ENCODE measurements around the gene STK10.

STK10 gene

DNA sequence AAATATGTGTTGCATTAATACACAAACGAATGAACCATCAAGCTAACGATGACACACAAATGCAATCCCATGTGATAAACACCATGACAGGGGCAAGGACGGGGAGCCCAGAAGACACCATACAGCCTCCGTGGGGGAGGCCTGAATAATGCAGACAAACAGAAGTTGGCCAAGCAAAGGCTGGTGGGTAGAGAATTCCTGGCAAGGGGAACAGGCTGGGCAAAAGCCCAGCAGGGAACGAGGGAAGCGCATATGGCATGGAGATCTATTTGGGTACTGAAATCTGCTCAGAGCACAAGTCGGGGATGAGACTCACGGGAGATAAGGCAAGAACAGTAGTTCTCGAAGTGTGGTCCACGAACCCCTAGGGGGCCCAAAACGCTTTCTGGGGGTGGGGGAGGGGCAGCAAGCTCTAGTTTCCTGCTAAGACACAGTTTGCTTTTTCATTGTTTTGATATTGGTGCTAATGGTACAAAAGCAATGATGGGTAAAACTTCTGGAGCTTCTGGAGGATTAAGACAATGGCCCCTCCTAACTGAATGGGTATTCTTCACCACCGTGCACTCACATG is 138.7 kb downstream of the STK10 start:
- no peak for DNase-seq (ENCODE audit: low read depth in 1 of 2, low spot score in 1 of 2)
- TF ChIP-seq SPI1 (IDR thresholded peaks at IDR 0.05; ENCODE audit: borderline replicate concordance, low read depth): no peak
- Histone ChIP-seq H3K27ac (replicated peaks) (no peak overlapping the region), H3K27me3 (ENCODE audit: insufficient read depth, poor library complexity, severe bottlenecking) (no peaks in the 10 kb centered on the region), H3K4me3 (replicated peaks; ENCODE audit: insufficient read depth, low read length) (no peak overlapping the region)

DNA sequence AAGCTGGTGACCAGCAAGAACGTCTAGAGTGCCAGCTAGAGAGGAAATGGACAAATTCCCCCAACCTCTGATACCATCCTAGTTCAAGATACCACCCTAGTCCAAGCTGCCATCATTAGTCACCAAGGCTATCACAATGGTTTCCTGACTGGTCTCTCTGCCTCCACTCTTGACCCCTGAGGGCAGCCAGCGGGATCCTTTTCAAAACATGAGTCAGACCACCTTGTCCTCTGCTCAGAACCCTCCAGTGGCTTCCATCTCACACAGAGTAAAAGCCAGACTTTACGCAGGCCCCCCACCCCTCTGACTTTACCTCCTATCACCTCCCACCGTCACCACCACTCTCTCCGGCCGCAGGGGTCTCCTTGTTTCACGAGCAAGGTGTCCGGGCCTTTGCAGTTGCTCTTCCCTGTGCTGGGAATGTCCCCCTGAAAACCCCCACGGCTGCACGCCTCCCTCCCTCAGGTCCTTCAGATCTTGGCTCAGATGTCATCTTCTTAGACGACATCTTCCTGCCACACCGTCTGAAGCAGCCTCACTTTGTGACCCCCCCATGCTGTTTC is 139.4 kb downstream of the STK10 start:
- TF ChIP-seq GABPA (IDR thresholded peaks at IDR 0.05; ENCODE audit: low read depth) (no peak), POLR2AphosphoS5 (IDR thresholded peaks at IDR 0.05; ENCODE audit: low read depth) (no peak), SPI1 (IDR thresholded peaks at IDR 0.05; ENCODE audit: borderline replicate concordance, low read depth) (no peak)
- TF ChIP-seq, protein P1, sequence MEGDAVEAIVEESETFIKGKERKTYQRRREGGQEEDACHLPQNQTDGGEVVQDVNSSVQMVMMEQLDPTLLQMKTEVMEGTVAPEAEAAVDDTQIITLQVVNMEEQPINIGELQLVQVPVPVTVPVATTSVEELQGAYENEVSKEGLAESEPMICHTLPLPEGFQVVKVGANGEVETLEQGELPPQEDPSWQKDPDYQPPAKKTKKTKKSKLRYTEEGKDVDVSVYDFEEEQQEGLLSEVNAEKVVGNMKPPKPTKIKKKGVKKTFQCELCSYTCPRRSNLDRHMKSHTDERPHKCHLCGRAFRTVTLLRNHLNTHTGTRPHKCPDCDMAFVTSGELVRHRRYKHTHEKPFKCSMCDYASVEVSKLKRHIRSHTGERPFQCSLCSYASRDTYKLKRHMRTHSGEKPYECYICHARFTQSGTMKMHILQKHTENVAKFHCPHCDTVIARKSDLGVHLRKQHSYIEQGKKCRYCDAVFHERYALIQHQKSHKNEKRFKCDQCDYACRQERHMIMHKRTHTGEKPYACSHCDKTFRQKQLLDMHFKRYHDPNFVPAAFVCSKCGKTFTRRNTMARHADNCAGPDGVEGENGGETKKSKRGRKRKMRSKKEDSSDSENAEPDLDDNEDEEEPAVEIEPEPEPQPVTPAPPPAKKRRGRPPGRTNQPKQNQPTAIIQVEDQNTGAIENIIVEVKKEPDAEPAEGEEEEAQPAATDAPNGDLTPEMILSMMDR (IDR thresholded peaks at IDR 0.05; ENCODE audit: insufficient read depth, low read length): no peak
- TF ChIP-seq, protein P2, sequence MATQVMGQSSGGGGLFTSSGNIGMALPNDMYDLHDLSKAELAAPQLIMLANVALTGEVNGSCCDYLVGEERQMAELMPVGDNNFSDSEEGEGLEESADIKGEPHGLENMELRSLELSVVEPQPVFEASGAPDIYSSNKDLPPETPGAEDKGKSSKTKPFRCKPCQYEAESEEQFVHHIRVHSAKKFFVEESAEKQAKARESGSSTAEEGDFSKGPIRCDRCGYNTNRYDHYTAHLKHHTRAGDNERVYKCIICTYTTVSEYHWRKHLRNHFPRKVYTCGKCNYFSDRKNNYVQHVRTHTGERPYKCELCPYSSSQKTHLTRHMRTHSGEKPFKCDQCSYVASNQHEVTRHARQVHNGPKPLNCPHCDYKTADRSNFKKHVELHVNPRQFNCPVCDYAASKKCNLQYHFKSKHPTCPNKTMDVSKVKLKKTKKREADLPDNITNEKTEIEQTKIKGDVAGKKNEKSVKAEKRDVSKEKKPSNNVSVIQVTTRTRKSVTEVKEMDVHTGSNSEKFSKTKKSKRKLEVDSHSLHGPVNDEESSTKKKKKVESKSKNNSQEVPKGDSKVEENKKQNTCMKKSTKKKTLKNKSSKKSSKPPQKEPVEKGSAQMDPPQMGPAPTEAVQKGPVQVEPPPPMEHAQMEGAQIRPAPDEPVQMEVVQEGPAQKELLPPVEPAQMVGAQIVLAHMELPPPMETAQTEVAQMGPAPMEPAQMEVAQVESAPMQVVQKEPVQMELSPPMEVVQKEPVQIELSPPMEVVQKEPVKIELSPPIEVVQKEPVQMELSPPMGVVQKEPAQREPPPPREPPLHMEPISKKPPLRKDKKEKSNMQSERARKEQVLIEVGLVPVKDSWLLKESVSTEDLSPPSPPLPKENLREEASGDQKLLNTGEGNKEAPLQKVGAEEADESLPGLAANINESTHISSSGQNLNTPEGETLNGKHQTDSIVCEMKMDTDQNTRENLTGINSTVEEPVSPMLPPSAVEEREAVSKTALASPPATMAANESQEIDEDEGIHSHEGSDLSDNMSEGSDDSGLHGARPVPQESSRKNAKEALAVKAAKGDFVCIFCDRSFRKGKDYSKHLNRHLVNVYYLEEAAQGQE (IDR thresholded peaks at IDR 0.05; ENCODE audit: insufficient replicate concordance, low read depth): no peak
- Histone ChIP-seq H3K4me3 (replicated peaks; ENCODE audit: insufficient read depth, low read length) (no peak overlapping the region), H3K27me3 (ENCODE audit: insufficient read depth, poor library complexity, severe bottlenecking) (no peaks in the 10 kb centered on the region), H3K27ac (replicated peaks) (no peak overlapping the region)
- no peak for DNase-seq (ENCODE audit: low read depth in 1 of 2, low spot score in 1 of 2)

DNA sequence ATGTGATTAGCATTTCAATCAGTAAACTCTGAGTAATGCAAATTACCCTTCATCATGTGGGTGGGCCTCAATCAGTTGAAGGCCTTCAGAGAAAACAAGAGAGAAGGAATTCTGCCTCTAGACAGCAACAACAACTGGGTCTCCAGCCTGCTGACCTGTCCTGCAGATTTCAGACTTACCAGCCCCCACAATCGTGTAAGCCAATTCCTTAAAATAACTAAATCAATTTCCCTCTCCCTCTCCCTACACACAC is 139.9 kb downstream of the STK10 start:
- no peak overlapping the region for H3K4me3 ChIP-seq (replicated peaks; ENCODE audit: insufficient read depth, low read length)
- no peak for DNase-seq (ENCODE audit: low read depth in 1 of 2, low spot score in 1 of 2)
- H3K27ac ChIP-seq (replicated peaks): no peak overlapping the region
- no peaks in the 10 kb centered on the region for H3K27me3 ChIP-seq (ENCODE audit: insufficient read depth, poor library complexity, severe bottlenecking)
- TF ChIP-seq POLR2AphosphoS5 (IDR thresholded peaks at IDR 0.05; ENCODE audit: low read depth) (no peak), GABPA (IDR thresholded peaks at IDR 0.05; ENCODE audit: low read depth) (no peak)
- TF ChIP-seq, protein P1 (IDR thresholded peaks at IDR 0.05; ENCODE audit: insufficient read depth, low read length): no peak

DNA sequence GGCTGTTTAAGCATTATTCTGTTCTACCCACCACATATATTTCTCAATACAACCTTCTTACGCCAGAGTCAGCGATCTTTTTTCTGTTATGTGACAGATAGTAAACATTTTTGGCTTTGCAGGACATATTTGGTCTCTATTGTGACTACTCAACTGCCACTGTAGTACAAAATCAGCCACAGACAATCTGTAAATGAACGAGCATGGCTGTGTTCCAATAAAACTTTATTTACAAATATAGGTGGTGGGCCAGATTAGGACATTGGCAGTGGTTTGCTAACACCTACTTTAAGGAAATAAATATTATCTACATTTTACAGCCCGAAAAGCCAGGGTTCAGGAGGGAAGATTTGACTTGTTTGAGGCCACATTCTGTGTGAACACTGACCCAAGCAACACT is 141.4 kb downstream of the STK10 start:
- H3K4me3 ChIP-seq (replicated peaks; ENCODE audit: insufficient read depth, low read length): no peak overlapping the region
- no peaks in the 10 kb centered on the region for H3K27me3 ChIP-seq (ENCODE audit: insufficient read depth, poor library complexity, severe bottlenecking)
- TF ChIP-seq SPI1 (IDR thresholded peaks at IDR 0.05; ENCODE audit: borderline replicate concordance, low read depth) (no peak), POLR2AphosphoS5 (IDR thresholded peaks at IDR 0.05; ENCODE audit: low read depth) (no peak), GABPA (IDR thresholded peaks at IDR 0.05; ENCODE audit: low read depth) (no peak)
- TF ChIP-seq, protein P1 (IDR thresholded peaks at IDR 0.05; ENCODE audit: insufficient read depth, low read length): no peak
- TF ChIP-seq, protein P2 (IDR thresholded peaks at IDR 0.05; ENCODE audit: insufficient replicate concordance, low read depth): no peak
- no peak for DNase-seq (ENCODE audit: low read depth in 1 of 2, low spot score in 1 of 2)
- H3K27ac ChIP-seq (replicated peaks): no peak overlapping the region
